H1 (cell line): ENCODE results near the gene PRDX3. TPM values are rescaled to one million over a fixed set of nuclear protein-coding genes. Genes with fewer than 3 reads are reported as not detected.

Experiments
- CHD1 ChIP-seq: IDR thresholded peaks from 2 replicates; pipeline ENCODE4 v1.6.1; 2012; ENCODE audit warnings: low read depth, low read length, improper control_type of control experiment
- CTCF ChIP-seq, 3 experiments: IDR thresholded peaks; 1 replicate in 2 of 3; 2 replicates in 1 of 3; pipeline versions ENCODE4 v1.5.1 to v1.6.1; 2011; ENCODE audit warnings: low read length in 3 of 3, mild to moderate bottlenecking in 3 of 3, inconsistent platforms in 2 of 3, low read depth in 1 of 3, moderate library complexity in 1 of 3; ENCODE audit not compliant: insufficient read depth in 1 of 3; ENCODE audit errors: control extremely low read depth in 1 of 3
- POLR2AphosphoS5 ChIP-seq: IDR thresholded peaks from 2 replicates; pipeline ENCODE4 v1.6.1; 2011; ENCODE audit warnings: low read depth, low read length
- SUZ12 ChIP-seq: fragments of 200-600 bp; sonication (generic); IDR thresholded peaks from 2 replicates; pipeline ENCODE4 v1.6.1; 2012; ENCODE audit warnings: mild to moderate bottlenecking, inconsistent platforms, low read length, moderate library complexity, mixed read lengths
- polyA plus RNA-seq, 7 experiments: library from polyadenylated mRNA; depleted of rRNA in 3 of 7; stranded (reverse) in 5 of 7; unstranded in 2 of 7; fragments of >200 nt in 5 of 7; fragments of 200-250 nt in 2 of 7; gene quantifications; 1 replicate in 5 of 7; 2 replicates in 1 of 7; 4 replicates in 1 of 7; pipeline versions ENCODE4 v1.2.1 to v1.2.3, GENCODE V29; 2011 to 2013; ENCODE audit warnings: missing spikeins in 2 of 7, mixed read lengths in 2 of 7
- total RNA-seq: library from RNA; stranded (reverse); fragmentation: NEBNext Ultra II Directional; extraction: Animal tissue kit (Norgen Biotek cat#: 25700); gene quantifications from 2 replicates; pipeline ENCODE4 v1.2.1, GENCODE V29; 2021
- TF ChIP-seq, protein P1 (sequence below): IDR thresholded peaks from 2 replicates; pipeline ENCODE4 v1.6.1; 2012; ENCODE audit warnings: inconsistent platforms

PRDX3 gene
- total and polyA plus RNA-seq, 2 of the 8 experiments (the other 6 are each of a cell fraction or from before 2014, with no cell fraction given): 201 to 208 TPM

GRCh38 chr10:119209736-119210355 lies 31.2 kb upstream of the PRDX3 start (continued):
- TF ChIP-seq, protein P1, sequence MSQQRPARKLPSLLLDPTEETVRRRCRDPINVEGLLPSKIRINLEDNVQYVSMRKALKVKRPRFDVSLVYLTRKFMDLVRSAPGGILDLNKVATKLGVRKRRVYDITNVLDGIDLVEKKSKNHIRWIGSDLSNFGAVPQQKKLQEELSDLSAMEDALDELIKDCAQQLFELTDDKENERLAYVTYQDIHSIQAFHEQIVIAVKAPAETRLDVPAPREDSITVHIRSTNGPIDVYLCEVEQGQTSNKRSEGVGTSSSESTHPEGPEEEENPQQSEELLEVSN: no peak
- no peak for TF ChIP-seq CHD1
- no peak for TF ChIP-seq POLR2AphosphoS5
- no peak for TF ChIP-seq SUZ12
- no peak for TF ChIP-seq CTCF (IDR thresholded peaks at IDR 0.05; ENCODE audit: control extremely low read depth in 1 of 3, insufficient read depth in 1 of 3, low read depth in 1 of 3, low read length in 3 of 3)
